MM.1S (cell line): Measurements from ENCODE around the gene IL1F10.

ENCODE experiments used
- CTCF ChIP-seq: fragments of 300-600 bp; sonication (generic); IDR thresholded peaks from 2 replicates; pipeline ENCODE4 v1.5.1; 2016; ENCODE audit warnings: antibody characterized with exemption, low read length, mixed read lengths
- EZH2 ChIP-seq: fragments of 300-600 bp; sonication (generic); optimal IDR thresholded peaks from 2 replicates; pipeline ENCODE3; 2017; ENCODE audit warnings: low read depth, mild to moderate bottlenecking, antibody characterized with exemption, low read length, mixed read lengths

GRCh38 chr2:113072584-113072983 lies 4.8 kb downstream of the IL1F10 start:
- TF ChIP-seq CTCF: no peak
- no peak for TF ChIP-seq EZH2
